Measurements from ENCODE around the gene EIF4A3.

Gene EIF4A3

DNA sequence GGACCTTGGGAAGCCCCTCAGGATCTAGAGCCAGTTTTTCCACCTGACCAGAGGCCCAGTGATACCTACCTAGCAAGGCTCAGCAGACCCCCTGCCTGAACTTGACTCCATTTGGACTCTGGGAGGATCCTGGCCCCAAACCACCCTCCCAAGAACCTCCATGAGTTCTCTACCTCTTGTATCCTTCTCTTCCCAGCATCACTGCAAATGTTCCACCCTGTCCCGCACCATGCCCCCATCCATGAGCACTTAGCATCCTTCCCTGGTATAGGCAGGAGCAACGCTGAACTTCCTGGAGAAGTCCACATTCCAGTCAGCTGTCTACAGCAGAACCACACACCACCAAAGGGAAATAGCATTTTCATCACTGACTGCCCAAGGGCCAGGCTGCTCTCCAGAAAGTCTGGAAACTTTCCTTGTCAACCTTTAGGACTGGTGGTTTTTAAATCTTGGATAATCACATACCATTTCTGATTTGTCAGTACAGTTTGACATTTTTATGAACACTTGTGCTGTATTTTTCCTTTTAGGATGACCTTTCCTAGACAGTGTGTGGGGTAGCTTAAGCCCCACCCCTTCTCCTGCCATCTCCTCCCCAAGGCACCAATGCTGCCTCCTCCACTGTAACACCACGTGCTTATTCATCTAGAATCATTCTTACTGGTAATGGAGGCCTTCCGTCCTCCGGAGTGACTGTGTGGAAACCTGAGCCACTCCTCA lies 13.9 kb downstream of the EIF4A3 start:
- FAIRE-seq, result no peak

DNA sequence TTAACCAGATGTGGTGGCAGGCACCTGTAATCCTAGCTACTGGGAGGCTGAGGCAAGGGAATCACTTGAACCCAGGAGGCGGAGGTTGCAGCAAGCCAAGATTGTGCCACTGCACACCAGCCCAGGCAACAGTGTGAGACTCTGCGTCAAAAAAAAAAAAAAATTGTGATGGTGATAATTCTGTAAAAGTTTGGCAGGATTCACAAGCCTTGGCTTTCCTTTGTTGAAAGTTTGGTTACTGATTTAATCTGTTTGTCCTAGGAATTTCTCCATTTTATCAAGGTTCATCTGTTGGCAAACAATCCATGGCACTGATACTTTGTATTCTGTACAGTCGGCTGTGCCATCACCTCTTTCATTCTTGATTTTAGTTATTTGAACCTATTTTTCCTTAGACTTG lies 15.9 kb downstream of the EIF4A3 start:
- FAIRE-seq, result no peak

DNA sequence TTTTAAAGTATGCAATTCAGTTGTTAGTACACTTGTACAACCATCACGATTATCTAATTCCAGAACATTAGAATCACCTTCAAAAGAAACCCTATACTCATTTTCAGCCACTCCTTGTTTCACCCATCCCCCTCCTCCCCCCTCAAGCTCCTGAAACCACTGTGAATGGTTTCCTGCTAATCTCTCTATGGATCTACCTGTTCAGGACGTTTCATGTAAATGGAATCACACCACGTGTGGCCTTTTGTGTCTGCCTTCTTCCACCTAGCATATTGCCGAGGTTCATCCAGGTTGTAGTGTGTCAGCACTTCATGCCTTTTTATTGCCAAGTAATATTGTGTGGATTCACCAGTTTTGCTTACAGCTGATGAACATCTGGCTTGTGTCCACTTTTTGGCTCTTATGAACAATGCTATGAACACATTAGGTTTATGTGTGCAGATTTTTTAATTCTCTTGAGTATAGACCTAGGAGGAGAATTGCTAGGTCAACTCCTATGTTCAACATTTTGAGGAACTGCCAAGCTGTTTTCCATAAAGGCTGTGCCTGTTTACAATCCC lies 17.8 kb downstream of the EIF4A3 start:
- no peak for FAIRE-seq

DNA sequence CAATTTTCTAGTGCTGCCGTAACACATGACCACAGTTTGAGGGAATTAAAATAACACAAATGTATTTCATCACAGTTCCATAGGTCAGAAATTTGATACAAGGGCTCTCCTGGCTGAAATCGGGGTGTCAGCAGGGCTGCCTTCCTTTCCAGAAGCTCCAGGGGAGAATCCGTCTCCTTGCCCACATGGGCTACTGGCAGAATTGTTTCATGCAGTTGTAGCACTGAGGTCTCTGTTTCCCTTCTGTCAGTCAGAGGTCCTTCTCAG lies 20.5 kb downstream of the EIF4A3 start:
- no peak for FAIRE-seq

DNA sequence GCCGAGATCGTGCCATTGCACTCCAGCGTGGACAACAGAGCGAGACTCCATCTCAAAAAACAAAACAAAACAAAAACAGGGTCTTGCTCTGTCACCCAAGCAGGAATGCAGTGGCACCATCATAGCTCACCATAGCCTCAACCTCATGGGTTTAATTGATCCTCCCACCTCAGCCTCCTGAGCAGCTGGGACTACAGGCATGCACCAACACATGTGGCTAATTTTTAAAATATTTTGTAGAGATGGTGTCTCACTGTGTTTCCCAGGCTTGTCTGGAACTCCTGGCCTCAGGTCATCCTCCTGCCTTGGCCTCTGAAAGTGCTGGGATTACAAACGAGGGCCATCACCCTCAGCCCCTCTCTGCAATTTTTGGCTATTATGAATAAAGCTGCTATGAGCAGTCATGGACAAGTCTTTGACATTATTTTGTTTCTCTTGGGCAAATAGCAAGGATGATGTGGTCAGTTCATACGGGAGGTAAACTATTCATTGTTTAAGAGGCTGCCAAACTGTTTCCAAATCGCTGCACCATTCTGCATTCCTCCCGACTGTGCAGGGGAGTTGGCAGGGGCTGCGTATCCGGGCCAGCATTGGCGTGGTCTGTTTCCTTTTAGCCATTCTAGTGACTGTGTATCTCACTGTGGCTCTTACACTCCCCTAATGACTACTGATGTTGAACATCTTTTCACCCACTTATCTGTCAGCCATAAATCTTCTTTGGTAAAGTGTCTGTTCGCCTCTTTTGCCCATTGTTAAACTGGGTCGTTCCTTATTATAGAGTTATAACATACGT lies 21.1 kb downstream of the EIF4A3 start:
- FAIRE-seq, result no peak

DNA sequence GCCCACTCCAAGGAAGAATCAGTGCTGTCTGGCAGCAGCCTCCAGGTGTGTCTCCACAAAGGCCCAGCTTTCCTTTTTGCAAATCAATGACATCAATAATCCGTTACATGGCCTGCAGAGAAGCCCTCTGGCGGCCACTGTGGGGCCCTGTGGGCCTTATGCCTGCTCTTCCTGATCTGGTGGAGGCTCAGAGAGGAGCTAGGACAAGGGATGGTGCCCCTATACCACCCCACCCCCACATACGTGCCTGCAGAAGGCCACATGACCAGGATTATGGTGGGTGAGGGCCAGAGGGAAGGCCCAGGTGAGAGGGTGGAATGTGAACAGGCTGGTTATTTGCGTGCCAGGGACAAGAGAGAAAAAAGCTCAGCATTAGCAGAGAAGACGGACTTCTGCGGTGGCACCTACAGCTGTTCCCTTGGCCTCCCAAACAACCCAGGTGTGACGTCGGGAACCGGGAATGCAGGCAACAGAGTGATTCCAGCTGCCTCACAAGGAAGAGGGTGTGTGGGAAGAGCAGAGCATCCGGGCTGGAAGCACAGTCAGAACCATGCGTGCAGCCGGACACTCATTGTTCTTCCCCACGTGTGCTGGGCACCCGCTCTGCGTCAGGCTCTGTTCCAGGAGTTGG lies 22.5 kb downstream of the EIF4A3 start:
- FAIRE-seq, result no peak

DNA sequence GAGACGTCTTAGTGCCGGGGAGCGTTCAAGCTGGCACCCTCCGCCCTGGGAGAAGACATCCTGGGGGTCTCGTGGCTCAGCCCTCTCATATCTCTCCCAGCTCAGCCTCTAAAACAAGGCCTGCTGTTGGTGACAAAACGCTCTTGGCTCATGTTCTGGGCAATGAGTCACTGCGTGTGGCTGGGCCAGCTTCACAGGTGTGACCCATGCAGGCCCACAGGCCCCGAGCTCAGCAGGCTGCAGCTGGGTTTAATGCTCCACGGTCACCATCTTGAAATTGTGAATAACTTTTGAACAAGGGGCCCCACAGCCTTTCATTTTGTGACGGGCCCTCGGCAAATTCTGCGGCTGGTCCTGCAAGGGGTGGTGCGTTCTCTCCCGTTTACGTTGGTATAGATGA lies 23.1 kb downstream of the EIF4A3 start:
- no peak for FAIRE-seq

DNA sequence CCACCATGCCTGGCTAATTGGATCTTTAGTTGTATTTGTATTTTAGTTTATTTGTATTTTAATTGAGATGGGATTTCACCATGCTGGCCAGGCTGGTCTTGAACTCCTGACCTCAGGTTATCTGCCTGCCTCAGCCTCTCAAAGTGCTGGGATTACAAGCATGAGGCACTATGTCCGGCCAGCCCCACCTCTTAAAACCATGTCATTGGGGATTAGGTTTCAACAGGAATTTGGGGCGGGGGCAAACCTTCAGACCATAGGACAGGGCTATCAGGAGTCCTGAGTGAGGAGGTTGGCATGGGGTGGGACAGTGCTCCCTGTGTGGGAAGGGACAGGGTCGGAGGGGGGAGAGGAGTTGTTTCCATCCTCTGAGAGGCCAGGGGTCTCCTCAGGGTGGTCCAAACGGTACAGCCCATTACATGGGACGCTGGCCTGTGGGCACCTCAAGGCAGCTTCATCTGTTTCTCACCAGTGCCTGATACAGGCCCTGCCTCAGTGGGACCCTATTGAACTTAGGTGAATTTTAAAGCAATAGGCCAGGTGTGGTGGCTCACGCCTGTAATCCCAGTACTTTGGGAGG lies 23.9 kb downstream of the EIF4A3 start:
- FAIRE-seq, result no peak

DNA sequence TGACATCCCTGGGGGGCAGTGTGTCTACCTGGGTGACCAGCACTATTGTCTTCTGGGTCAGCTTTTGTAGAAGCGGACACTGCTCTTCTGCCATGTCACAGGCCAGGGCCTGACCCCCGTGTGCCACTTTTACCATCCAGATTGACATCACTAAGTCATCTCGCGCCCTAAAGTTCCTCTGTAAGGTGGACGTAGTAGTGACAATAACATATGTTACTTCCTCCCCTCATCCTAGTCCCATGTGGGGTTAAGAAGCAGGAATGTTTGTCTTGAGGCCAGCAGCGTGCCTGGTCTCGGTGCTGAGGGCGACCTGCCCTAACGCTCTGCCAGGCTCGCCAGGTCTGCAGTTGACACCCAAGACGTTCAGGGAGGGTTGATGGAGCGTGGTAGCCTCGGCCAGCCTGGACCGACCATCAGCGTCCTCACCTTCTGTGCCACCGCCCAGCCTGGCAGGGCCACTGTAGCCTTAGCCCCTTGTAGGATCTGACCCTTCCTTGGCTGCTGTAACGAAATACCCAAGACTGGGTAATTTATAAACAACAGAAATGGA lies 24.8 kb downstream of the EIF4A3 start:
- FAIRE-seq, result no peak

DNA sequence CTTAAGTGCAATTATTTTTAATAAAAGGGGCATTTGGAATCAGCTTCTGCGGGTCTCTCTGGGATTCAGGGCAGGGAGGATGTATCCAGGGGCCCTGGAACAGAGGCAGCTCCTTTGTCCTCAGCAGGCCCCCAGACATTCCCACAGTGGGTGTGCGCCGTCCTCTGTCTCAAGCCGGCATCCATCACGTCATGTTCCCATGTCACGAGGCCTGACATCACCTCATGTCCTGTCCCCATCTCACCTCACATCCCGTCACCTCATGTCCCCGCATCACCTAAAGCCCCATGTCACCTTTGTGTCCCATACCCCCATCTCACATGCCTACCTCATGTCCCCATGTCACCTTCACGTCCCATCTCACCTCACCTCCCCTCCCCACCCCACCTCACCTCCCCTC lies 27.1 kb downstream of the EIF4A3 start:
- FAIRE-seq, result no peak

DNA sequence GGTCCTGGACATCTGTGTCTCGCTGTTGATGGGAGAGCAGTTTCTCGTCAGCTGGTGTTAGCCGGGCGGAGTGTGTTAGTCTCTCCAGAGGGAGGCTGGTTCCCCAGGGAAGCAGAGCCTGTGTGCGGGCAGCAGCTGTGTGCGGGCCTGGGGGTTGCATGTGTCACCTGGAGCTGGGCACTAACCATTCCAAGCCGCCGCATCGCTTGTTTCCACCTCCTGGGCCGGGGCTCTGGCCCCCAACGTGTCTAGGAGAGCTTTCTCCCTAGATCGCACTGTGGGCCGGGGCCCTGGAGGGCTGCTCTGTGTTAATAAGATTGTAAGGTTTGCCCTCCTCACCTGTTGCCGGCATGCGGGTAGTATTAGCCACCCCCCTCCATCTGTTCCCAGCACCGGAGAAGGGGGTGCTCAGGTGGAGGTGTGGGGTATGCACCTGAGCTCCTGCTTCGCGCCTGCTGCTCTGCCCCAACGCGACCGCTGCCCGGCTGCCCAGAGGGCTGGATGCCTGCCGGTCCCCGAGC lies 27.6 kb downstream of the EIF4A3 start:
- FAIRE-seq, result no peak

DNA sequence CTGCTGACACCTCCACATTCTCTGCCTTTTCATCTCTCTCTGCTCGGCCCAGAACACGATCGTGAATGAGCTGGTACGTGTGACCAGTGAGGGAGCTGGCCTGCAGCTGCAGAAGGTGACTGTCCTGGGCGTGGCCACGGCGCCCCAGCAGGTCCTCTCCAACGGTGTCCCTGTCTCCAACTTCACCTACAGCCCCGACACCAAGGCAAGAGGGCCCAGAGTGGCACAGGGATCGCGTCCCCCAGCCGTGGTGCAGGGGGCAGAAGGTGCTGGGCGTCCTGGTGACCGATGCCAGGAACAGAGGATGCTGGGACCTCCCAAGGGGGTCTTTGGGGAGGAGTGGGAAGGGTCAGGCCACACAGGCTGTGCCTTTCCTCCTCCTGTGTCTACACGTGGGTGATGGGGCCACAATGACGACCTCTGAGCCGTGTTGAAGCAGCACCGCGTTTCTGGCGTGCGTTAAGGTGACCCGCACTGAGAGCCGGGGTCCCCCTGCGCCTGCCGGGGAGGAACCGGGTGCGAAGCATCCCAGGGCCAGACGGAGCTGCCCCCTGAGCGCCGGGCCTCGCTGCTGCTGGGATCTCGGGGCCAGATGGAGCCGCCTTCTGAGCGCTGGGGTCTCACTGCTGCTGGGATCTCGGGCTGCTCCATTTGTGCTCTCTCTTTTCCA lies 28.2 kb downstream of the EIF4A3 start:
- FAIRE-seq, result no peak

DNA sequence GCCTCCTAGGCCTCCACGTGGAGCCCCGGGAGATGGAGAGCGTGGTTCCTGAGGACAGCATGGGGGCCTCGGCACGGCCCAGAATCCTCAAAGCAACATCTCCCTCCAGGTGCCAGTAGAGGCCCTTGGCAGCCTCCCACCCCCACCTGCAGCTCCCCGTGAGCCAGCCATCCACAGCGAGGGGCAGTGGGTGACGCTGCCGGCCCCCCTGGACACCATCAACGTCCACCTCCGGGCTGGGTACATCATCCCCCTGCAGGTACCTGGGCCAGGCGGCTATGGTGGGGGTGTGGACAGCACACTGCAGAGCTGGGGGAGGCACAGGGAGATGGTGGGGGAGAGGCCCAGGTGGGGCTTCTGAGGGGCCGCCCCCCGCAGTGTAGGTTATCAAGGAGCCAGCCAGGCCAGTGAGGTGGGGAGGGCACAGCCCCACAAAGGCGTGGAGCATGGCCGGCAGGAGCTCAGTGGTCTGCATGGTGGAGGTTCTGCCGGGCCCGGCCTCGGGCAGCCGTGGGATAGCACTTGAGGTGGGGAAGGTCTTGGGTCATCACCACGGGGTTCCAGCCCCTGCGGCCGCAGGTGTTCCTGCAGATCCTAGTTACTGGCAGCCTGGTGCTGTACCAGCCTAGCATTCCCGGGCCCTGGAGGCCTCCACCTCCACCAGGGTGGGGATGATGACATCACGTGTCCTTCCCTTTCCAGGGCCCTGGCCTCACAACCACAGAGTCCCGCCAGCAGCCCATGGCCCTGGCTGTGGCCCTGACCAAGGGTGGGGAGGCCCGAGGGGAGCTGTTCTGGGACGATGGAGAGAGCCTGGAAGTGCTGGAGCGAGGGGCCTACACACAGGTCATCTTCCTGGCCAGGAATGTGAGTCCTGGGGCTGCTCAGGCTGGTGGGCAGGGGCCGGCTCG lies 29.2 kb downstream of the EIF4A3 start:
- no peak for FAIRE-seq

DNA sequence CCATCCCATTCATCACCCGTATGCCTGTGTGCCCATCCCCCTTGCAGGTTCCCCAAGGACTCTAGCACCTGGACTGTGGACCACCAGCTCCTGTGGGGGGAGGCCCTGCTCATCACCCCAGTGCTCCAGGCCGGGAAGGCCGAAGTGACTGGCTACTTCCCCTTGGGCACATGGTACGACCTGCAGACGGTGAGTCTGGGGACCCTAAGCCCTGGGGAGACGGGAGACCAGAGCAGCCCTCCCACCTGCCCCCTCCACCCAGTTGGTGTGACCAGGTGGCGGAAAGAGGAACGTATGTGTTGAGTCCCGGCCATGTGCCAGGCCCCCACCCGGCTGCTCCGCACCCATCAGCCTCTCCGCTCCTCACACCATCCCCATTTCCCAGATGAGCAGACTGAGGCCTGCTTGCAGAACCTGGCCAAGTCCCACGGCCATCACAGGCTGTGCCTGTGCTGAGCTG lies 30.0 kb downstream of the EIF4A3 start:
- FAIRE-seq, result no peak

DNA sequence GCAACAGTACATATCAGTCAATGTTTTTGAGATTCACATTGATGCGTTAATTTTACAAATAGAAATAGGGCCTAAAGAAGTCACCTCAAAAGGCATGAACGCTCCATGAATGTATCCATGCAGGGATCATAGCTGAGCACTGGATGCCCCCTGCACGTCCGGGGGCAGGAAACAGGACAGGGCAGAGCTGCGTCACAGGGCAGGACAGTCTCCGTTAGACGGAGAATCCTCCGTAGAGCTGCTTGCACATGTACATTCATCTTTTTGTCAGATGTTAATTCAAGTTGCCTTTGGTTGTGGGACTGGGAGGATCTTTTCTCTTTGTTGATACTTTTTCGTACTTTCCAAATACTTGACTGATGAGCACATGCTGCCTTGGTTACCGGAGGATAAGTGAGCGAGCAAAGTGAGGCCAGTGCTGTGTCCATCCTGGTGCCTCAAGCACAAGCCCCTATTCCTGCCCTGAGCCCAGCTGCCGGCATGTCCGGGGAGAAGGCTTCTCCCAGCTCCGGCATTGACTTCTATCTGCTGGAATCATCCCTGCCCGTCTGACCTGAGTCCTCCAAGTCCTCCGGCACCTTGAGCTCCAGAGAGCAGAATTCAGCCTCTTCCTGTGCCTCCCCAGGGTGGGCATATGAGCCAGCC lies 30.5 kb downstream of the EIF4A3 start:
- FAIRE-seq, result no peak

DNA sequence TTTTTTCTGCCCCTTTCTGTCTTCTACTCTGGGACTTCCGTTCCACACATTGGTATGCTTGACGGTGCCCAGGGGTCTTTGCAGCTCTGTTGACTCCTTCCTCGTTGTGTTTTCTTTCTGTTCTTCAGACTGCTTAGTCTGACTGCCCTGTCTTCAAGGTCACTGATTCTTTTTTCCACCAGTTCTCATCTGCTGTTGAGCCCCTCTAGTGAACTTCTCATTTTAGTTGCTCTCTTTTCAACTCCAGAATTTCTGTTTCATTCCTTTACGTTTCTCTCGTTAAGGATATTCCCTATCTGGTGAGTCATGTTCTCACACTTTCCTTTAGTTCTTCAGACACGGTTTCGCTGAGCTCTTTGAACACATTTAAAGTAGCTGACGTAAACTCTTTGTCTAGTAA lies 31.8 kb downstream of the EIF4A3 start:
- FAIRE-seq, result no peak

DNA sequence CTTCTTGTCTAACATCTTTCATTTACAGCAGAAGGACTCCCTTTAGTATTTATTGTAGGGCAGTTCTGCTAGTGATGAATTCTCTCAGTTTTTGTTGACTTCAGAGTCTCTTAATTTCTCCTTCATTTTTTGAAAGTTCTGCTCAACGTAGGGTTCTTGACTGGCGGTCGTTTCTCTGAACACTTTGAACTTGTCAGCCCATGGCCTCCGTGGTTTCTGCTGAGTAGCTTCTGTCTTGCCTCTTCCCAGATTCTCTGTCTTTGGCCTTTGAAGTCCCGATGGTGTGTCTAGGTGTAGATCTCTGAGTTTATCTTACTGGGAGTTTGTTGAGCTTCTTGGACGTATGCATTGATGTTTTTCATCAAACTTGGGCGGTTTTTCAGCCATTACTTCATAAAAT lies 32.2 kb downstream of the EIF4A3 start:
- FAIRE-seq, result no peak

DNA sequence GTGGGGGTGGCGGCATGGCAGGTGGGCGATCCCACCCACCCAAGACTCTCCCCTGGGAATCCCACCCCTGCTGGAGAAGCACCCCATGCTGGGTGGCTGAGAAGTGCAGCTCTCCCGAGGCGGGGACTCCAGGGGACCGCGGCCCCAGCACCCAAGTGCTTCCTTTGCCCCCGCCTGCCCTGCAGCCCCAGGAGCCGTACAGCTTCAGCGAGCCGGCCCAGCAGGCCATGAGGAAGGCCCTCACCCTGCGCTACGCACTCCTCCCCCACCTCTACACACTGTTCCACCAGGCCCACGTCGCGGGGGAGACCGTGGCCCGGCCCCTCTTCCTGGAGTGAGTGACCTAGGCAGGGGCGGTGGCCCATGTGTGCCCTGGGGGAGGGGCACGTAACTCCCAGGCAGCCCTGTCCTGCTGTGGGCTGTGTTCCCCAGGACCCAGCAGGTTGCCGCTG lies 33.9 kb downstream of the EIF4A3 start:
- no peak for FAIRE-seq

DNA sequence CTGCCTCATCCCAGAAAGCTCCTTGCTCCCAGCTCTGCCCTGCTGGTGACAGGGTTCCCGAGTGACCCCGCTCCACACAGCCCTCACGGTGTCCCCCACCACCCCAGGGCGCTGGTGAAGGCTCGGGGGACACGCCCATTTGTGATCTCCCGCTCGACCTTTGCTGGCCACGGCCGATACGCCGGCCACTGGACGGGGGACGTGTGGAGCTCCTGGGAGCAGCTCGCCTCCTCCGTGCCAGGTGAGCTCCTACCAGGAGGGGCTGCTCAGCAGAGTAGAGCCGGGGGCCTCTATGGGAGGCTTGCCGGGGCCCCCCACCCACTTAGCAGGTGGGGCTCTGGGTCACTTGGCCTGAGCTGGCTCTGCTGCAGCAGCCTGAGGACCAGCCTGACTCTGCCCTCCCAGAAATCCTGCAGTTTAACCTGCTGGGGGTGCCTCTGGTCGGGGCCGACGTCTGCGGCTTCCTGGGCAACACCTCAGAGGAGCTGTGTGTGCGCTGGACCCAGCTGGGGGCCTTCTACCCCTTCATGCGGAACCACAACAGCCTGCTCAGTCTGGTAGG lies 34.4 kb downstream of the EIF4A3 start:
- no peak for FAIRE-seq

Measured in TTC549 (cell line).